HAP-1 (cell line): ENCODE measurements around the gene KAT2B.
"Not testable (repeated sequence)": the region's sequence is repeated elsewhere in the genome, so short reads cannot be mapped to it uniquely, and the experiment has no call there.

Experiments used
- DNase-seq, 2 experiments: peaks; one replicate each; pipeline ENCODE4 v3.0.0-alpha.2; 2016 to 2020; ENCODE audit warnings: low spot score in 2 of 2
- H3K27me3 ChIP-seq: fragments of 250-450 bp; sonication (Bioruptor Pico); 2 replicates; pipeline ENCODE4 v1.5.1; 2020; ENCODE audit warnings: low read depth, mild to moderate bottlenecking, moderate library complexity
- H3K36me3 ChIP-seq: fragments of 250-450 bp; sonication (Bioruptor Pico); replicated peaks from 2 replicates; pipeline ENCODE4 v1.5.1; 2020; ENCODE audit warnings: mild to moderate bottlenecking
- H3K4me1 ChIP-seq: fragments of 250-450 bp; sonication (Bioruptor Pico); 2 replicates; pipeline ENCODE4 v1.5.1; 2020; ENCODE audit warnings: mild to moderate bottlenecking
- H3K4me3 ChIP-seq: fragments of 250-450 bp; sonication (Bioruptor Pico); 2 replicates; pipeline ENCODE4 v1.5.1; 2020; ENCODE audit warnings: mild to moderate bottlenecking, moderate library complexity
- H3K9me3 ChIP-seq: fragments of 250-450 bp; sonication (Bioruptor Pico); 2 replicates; pipeline ENCODE4 v1.5.1; 2020; ENCODE audit warnings: mild to moderate bottlenecking, moderate library complexity
- in situ Hi-C: fragments of 300-500 bp; cut with MboI; formaldehyde crosslinking; loops from 3 replicates; pipeline ENCODE4 v1.14.3; 2020; ENCODE audit warnings: low sequenced_read_pairs, inconsistent platforms, mixed read lengths

The KAT2B gene

DNA sequence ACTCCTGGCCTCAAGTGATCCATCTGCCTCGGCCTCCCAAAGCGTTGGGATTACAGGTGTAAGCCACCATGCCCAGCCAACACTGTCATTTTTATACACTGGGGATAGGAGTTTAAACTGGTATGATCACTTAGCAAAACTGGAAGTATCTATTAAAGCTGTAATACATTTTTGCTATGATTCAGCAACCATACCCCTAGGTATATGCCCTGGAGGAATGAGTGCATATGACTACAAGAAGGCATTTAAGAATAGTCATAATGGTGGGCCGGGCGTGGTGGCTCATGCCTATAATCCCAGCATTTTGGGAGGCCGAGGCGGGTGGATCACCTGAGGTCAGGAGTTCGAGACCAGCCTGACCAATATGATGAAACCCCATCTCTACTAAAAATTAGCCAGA is 8.3 kb upstream of the KAT2B start:
- peaks cover 14% of the 10 kb centered on the region for H3K4me1 ChIP-seq
- H3K27me3 ChIP-seq, in situ Hi-C loops, H3K4me3 ChIP-seq, H3K9me3 ChIP-seq, DNase-seq, H3K36me3 ChIP-seq: not testable (repeated sequence)

DNA sequence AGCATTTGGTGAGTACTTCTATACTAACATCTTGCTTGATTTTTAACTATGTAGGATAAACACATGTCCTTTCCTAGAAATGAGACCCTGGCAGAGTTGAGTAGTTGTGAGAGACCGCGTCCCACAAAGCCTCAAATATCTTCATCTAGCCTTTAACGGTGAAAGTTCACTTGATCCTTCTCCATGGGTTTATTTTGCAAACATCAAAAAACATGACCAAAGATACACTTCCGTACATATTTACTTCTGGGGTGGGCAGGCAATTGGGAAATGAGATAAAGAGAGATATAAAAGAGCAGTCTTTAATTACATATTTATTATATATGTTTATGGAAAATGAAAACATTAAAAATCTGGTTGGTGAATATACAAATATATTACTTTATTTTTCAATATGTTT is 5.2 kb upstream of the KAT2B start:
- in situ Hi-C loops, result no loop called here
- H3K4me3 ChIP-seq, result no peak overlapping the region
- no peaks in the 10 kb centered on the region for H3K9me3 ChIP-seq
- H3K27me3 ChIP-seq, result no peaks in the 10 kb centered on the region
- no peaks in the 10 kb centered on the region for H3K36me3 ChIP-seq
- peaks cover 29% of the 10 kb centered on the region for H3K4me1 ChIP-seq
- peak in 1 of 2 experiments; percentile 1 for DNase-seq

DNA sequence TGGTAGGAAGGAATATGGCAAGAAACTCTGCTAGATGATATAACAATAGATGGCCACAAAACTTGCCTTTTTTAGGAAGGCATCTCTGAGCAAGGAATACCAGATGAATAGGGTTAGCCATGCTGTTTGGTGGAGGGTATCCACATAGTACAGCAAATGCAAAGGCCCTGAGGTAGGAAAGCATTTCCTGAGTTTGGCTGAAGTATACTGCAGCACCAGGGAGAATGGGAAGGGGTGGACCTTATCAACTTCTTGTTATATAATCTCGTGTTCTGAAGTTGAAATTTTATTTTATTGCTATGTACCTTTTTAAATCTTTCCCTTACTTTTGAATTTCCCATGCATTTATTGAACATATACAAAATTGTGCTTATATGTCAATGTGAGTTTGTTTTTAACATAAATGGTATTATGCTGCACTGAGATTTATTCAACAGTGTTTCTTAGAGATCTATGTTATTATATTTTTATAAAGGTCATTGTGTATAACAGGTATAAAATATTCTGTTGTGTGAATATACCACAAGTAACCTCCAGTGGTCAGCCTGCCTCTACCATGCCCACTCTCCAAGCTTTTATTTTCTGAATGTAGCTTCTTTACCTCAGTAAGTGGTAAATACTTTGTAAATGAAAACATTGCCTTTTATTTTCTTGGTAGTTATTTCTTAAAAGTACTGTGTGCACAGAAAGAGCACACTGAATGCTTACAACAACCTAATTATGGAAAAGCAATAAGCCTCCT is 2.8 kb upstream of the KAT2B start:
- Histone ChIP-seq H3K9me3 (no peaks in the 10 kb centered on the region), H3K4me3 (no peak overlapping the region), H3K27me3 (no peaks in the 10 kb centered on the region), H3K4me1 (peaks cover 29% of the 10 kb centered on the region), H3K36me3 (no peaks in the 10 kb centered on the region)
- peak in 1 of 2 experiments; percentile 1 for DNase-seq
- in situ Hi-C loops, result no loop called here

DNA sequence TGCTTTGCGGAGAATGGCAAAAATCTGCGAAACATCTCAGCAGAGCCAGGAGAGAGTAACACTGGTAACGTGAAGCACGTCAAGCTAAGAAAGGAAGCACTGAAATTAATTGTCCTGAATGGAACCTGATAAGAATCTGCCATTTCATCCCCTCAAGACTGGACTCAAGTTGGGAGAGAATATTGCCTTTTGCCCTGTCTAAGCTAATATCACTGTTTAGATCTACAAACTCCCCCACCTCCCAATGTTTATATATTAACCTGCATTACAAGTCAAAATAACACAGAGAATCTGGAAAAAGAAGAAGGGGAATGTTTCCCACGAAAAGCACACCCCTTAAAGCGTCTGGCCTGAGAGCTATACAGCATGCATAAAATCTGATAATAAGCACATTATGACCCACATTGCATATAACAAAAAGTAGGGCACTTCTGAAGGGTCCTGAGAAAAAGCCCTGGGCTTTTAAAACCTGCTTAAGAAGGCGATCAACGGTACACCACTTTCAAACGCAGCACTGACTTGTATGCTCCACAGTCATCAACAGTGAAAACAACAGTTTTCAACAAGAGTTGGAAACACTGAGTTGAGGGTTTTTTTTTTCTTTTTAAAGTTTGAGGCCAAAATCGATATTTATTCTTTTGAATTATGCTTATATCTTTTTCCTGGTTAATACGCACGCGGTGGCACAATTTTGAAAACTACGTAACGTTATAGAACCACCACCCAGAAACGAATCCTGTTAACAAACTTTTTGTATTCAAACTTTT is 1.4 kb upstream of the KAT2B start:
- H3K4me1 ChIP-seq, result peaks cover 29% of the 10 kb centered on the region
- peak overlapping the region; percentile 65 for H3K4me3 ChIP-seq
- H3K9me3 ChIP-seq, result no peaks in the 10 kb centered on the region
- no peak for DNase-seq
- H3K27me3 ChIP-seq, result no peaks in the 10 kb centered on the region
- H3K36me3 ChIP-seq, result no peaks in the 10 kb centered on the region
- in situ Hi-C loops, result no loop called here

DNA sequence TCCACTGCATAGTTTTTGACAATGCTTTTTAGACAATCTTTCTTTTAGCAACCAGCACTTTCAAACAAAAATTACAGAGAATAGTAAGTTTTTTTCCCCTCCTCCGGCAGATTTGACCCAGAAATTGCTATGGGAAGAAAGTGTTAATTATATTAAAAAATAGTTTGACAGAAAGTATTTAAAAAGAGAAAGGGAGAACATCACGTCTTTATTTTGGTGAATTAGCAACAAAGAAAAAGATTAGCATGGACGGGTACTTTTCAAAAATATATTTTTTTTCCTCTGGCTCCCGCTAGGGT is 831 bp upstream of the KAT2B start:
- in situ Hi-C loops, result no loop called here
- H3K9me3 ChIP-seq, result no peaks in the 10 kb centered on the region
- no peaks in the 10 kb centered on the region for H3K27me3 ChIP-seq
- DNase-seq, result no peak
- H3K4me3 ChIP-seq, result peak overlapping the region; percentile 65
- H3K4me1 ChIP-seq, result peaks cover 29% of the 10 kb centered on the region
- no peaks in the 10 kb centered on the region for H3K36me3 ChIP-seq

DNA sequence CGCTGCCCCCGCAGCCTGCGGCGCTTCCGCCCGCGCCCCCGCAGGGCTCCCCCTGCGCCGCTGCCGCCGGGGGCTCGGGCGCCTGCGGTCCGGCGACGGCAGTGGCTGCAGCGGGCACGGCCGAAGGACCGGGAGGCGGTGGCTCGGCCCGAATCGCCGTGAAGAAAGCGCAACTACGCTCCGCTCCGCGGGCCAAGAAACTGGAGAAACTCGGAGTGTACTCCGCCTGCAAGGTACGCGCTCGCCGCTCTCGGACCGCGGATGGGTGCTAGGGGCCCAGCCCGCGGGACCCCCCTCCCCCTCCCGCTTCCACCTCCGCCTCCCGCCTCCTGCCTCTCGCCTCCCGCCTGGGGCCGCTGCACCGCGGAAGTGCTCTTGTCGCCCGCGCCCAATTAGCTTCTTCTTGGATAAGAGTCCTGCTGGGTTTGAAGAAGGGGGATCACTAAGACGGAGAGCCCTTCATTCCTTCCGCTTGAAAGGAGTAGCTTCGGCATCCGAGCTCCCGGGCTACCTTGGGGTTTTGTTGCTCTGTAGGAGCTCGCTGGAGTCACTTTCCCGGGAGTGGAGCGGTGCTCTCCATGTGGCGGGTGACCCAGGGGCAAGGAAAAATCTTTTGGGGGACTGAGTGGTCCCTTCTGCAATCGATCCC is 426 bp downstream of the KAT2B start:
- Histone ChIP-seq H3K9me3 (no peaks in the 10 kb centered on the region), H3K27me3 (no peaks in the 10 kb centered on the region), H3K36me3 (no peaks in the 10 kb centered on the region), H3K4me3 (peak overlapping the region; percentile 49), H3K4me1 (peaks cover 25% of the 10 kb centered on the region)
- in situ Hi-C loops, result loop anchor here (5.0 kb wide), 1 partner anchor 93 kb away; the partner anchor contains the start of gene RAB5A
- DNase-seq, result peak; percentile 80 to 89

DNA sequence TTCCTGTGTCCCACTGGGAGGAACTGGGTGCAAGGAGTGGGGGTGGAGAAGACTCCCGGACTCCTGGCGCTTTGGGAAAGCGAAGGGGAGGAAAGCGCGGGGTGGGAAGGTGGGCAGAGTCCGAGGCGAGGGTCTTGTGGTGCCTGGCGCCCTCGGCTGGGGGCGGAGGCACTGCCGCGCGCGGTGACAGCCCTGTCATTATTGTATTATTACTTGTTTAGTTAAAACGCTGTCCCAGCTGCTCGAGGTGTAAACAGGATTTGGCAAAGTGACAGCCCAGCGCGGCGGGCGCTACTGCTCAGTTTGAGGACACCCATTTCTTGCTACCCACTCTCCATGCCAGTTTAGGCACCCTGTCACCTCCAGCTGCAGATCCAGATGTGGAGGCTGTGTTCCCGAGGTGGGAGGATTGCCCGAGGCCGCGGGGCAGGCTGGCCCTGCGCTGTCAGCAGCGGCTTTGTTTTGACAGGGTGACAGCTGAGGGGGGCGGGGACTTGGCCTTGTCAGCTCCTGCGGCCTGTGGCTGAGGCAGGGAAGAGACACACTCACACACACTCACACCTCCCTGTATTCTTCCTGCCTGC is 1.0 kb downstream of the KAT2B start:
- no peaks in the 10 kb centered on the region for H3K27me3 ChIP-seq
- DNase-seq, result peak; percentile 80 to 91
- peak overlapping the region; percentile 49 for H3K4me3 ChIP-seq
- H3K36me3 ChIP-seq, result no peaks in the 10 kb centered on the region
- in situ Hi-C loops, result loop anchor here (5.0 kb wide), 1 partner anchor 94 kb away; the partner anchor contains the start of gene RAB5A
- H3K9me3 ChIP-seq, result no peaks in the 10 kb centered on the region
- H3K4me1 ChIP-seq, result peaks cover 20% of the 10 kb centered on the region

DNA sequence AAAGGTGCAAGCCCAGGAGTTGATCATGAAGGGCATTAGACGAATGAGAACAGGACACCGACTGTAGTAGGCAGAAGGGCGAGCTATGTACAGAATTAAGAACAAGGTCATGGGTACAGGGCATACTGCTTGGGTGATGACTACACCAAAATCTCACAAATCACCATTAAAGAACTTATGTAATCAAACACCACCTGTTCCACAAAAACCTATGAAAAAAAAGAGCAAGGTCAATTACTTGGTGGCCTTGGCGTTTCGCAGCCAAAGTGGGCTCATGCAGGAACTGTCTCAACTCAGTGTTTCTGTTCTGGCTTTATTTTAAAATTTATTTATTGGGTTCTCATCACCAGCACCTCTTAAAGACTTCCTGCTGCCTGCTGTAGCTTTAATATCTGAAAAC is 2.1 kb downstream of the KAT2B start:
- Histone ChIP-seq H3K9me3 (no peaks in the 10 kb centered on the region), H3K27me3 (no peaks in the 10 kb centered on the region), H3K36me3 (no peaks in the 10 kb centered on the region), H3K4me1 (peaks cover 25% of the 10 kb centered on the region), H3K4me3 (no peak overlapping the region)
- in situ Hi-C loops, result loop anchor here (5.0 kb wide), 1 partner anchor 95 kb away; the partner anchor contains the start of gene RAB5A
- no peak for DNase-seq

DNA sequence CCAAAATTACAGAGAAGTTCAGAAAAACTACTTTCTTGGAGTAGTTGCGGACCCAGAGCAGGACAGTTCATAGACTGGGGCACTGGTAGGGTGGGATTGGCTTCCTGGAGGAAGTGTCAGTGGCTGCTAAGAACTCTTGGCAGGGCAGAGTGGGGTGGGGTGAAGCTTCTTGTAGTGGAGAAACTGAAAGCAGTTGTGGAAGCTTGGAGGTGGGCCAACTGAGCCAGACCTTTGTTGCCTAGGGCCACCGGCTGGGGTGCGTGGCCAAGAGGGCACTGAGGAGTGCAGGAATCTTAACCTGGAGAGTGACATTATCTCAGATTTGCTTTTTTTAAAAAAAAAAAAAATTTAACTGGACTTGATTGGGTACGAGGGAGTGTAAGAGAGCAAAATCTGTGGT is 3.1 kb downstream of the KAT2B start:
- Histone ChIP-seq H3K36me3 (no peaks in the 10 kb centered on the region), H3K4me1 (peaks cover 22% of the 10 kb centered on the region), H3K4me3 (no peak overlapping the region), H3K9me3 (no peaks in the 10 kb centered on the region), H3K27me3 (no peaks in the 10 kb centered on the region)
- DNase-seq, result peak in 1 of 2 experiments; percentile 40
- in situ Hi-C loops, result loop anchor here (5.0 kb wide), 1 partner anchor 96 kb away; the partner anchor contains the start of gene RAB5A

DNA sequence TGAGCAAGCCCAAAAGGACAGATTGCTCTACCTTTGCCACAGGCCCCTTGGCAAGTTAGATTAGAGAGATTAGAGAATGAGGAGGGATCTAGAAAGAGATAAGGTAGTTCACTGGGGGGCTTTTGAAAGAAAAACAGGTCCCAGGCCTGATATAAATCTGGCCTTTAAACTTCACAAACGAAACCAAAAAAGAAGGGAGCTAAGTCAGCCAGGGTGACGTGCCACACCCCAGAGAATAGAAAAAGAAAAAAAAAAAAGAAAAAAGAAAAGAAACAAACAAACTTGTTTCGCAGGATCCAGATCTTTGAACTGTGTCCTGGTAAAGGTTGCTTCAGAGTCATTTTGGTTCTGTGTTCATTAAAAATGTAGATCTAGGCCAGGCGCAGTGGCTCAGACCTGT is 3.6 kb downstream of the KAT2B start:
- Histone ChIP-seq H3K9me3 (no peaks in the 10 kb centered on the region), H3K4me3 (no peak overlapping the region), H3K27me3 (no peaks in the 10 kb centered on the region), H3K36me3 (no peaks in the 10 kb centered on the region), H3K4me1 (peaks cover 19% of the 10 kb centered on the region)
- in situ Hi-C loops, result loop anchor here (5.0 kb wide), 1 partner anchor 97 kb away; the partner anchor contains the start of gene RAB5A
- no peak for DNase-seq

DNA sequence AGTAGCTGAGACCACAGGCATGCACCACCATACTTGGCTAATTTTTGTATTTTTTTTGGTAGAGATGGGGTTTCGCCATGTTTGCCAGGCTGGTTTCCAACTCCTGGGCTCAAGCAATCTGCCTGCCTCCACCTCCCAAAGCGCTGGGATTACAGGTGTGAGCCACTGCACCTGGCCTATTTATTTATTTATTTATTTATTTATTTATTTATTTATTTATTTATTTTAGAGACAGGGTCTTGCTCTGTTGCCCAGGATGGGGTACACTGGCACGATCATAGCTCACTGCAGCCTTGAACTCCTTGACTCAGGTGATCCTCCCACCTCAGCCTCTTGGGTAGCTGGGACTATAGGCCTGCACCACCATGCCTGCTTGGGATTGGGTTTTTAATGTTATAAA is 4.9 kb downstream of the KAT2B start:
- DNase-seq, in situ Hi-C loops, H3K9me3 ChIP-seq, H3K4me3 ChIP-seq, H3K36me3 ChIP-seq, H3K27me3 ChIP-seq: not testable (repeated sequence)
- peaks cover 14% of the 10 kb centered on the region for H3K4me1 ChIP-seq

DNA sequence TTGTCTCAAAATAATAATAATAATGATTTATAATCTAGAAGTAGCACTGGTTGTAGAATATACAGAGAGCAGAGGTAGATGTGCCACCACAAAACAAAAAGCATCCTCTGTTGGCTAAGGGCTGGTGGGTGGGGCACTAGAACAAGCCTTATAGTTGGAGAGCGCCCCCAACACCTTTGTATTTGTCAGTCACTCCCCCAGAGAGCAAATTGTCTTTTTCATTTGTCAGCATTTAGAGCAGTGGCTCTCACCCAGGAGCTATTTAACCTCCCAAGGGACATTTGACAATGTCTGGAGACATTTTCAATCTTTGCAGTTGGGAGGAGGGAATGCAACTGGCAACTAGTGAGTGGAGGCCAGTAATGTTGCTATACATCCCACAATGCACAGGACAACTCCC is 6.3 kb downstream of the KAT2B start:
- in situ Hi-C loops, result no loop called here
- Histone ChIP-seq H3K27me3 (no peaks in the 10 kb centered on the region), H3K36me3 (no peaks in the 10 kb centered on the region), H3K9me3 (no peaks in the 10 kb centered on the region), H3K4me3 (no peak overlapping the region), H3K4me1 (peaks cover 15% of the 10 kb centered on the region)
- no peak for DNase-seq

DNA sequence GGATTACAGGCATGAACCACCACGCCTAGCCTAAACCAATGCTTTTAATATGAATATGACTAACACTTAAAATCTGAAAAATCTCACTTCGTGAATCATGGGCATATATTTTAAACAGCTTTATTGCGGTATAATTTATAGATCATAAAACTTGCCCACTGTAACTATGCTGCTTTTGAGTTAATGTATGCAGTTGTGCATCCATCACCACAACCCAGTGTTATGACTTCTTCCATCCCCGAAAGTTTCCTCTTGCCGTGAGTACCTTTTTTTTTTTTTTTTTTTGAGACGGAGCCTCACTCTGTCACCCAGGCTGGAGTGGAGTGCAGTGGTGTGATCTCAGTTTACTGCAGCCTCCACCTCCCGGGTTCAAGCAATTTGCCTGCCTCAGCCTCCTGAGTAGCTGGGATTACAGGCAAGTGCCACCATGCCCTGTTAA is 7.1 kb downstream of the KAT2B start:
- in situ Hi-C loops, result no loop called here
- Histone ChIP-seq H3K9me3 (no peaks in the 10 kb centered on the region), H3K27me3 (no peaks in the 10 kb centered on the region), H3K4me3 (no peak overlapping the region), H3K36me3 (no peaks in the 10 kb centered on the region), H3K4me1 (peaks cover 15% of the 10 kb centered on the region)
- DNase-seq, result no peak
